Measurements from ENCODE around the gene SMPD3.

Gene SMPD3

DNA sequence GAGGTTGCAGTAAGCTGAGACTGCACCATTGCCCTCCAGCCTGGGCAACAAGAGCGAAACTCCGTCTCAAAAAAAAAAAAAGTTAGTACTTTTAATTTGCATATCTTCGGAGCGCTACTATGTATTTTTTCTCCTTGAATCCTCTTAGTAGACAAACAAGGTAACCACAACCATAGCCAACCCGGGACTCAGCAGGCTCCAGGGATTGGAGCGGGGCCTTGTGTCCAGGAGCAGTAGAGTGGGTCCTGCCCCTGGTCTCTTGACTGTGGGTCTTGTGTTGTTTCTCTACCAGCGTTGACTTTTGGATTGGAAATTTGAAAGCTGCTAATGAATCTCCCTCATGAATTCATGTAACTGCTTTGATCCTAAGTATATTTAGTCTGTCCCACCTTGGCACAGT lies 105.2 kb downstream of the SMPD3 start:
- Histone ChIP-seq H3K9ac (ENCODE audit: low read length) (no peak overlapping the region), H3K4me3 (ENCODE audit: low read depth, low read length) (no peak overlapping the region), H3K4me1 (ENCODE audit: control insufficient read depth, insufficient read depth, low read length) (peaks cover 4% of the 10 kb centered on the region; the same call in 1 of the 2 replicates), H3K27ac (ENCODE audit: low read depth, low read length) (no peak overlapping the region), H3K9me3 (ENCODE audit: control insufficient read depth, insufficient read depth, low read depth, low read length) (no peaks in the 10 kb centered on the region), H3K27me3 (ENCODE audit: control insufficient read depth, insufficient read depth, low read length) (no peaks in the 10 kb centered on the region), H3K36me3 (ENCODE audit: control insufficient read depth, insufficient read depth, low read length) (peaks cover 83% of the 10 kb centered on the region)

GRCh38 chr16:68342620-68343019 lies 105.7 kb downstream of the SMPD3 start:
- peaks cover 4% of the 10 kb centered on the region; the same call in 1 of the 2 replicates for H3K4me1 ChIP-seq (ENCODE audit: control insufficient read depth, insufficient read depth, low read length)
- no peak overlapping the region for H3K9ac ChIP-seq (ENCODE audit: low read length)
- no peaks in the 10 kb centered on the region for H3K9me3 ChIP-seq (ENCODE audit: control insufficient read depth, insufficient read depth, low read depth, low read length)
- peaks cover 83% of the 10 kb centered on the region for H3K36me3 ChIP-seq (ENCODE audit: control insufficient read depth, insufficient read depth, low read length)
- H3K4me3 ChIP-seq (ENCODE audit: low read depth, low read length), result no peak overlapping the region
- no peaks in the 10 kb centered on the region for H3K27me3 ChIP-seq (ENCODE audit: control insufficient read depth, insufficient read depth, low read length)
- no peak overlapping the region for H3K27ac ChIP-seq (ENCODE audit: low read depth, low read length)

- H3K9ac ChIP-seq (ENCODE audit: low read length), result no peak overlapping the region
- H3K4me1 ChIP-seq (ENCODE audit: control insufficient read depth, insufficient read depth, low read length), result peaks cover 4% of the 10 kb centered on the region; the same call in 1 of the 2 replicates
- no peaks in the 10 kb centered on the region for H3K9me3 ChIP-seq (ENCODE audit: control insufficient read depth, insufficient read depth, low read depth, low read length)
- no peak overlapping the region for H3K4me3 ChIP-seq (ENCODE audit: low read depth, low read length)
- no peaks in the 10 kb centered on the region for H3K27me3 ChIP-seq (ENCODE audit: control insufficient read depth, insufficient read depth, low read length)
- peaks cover 76% of the 10 kb centered on the region for H3K36me3 ChIP-seq (ENCODE audit: control insufficient read depth, insufficient read depth, low read length)
- no peak overlapping the region for H3K27ac ChIP-seq (ENCODE audit: low read depth, low read length)
Observed at GRCh38 chr16:68339214-68339613, 109.1 kb downstream of the SMPD3 start.

GRCh38 chr16:68338326-68339119 lies 109.8 kb downstream of the SMPD3 start:
- Histone ChIP-seq H3K27me3 (ENCODE audit: control insufficient read depth, insufficient read depth, low read length) (no peaks in the 10 kb centered on the region), H3K36me3 (ENCODE audit: control insufficient read depth, insufficient read depth, low read length) (peaks cover 78% of the 10 kb centered on the region), H3K4me3 (ENCODE audit: low read depth, low read length) (no peak overlapping the region)

GRCh38 chr16:68335175-68335574 lies 113.1 kb downstream of the SMPD3 start:
- Histone ChIP-seq H3K4me3 (ENCODE audit: low read depth, low read length) (no peak overlapping the region), H3K9me3 (ENCODE audit: control insufficient read depth, insufficient read depth, low read depth, low read length) (no peaks in the 10 kb centered on the region), H3K9ac (ENCODE audit: low read length) (no peak overlapping the region), H3K36me3 (ENCODE audit: control insufficient read depth, insufficient read depth, low read length) (peaks cover 71% of the 10 kb centered on the region), H3K27ac (ENCODE audit: low read depth, low read length) (no peak overlapping the region), H3K4me1 (ENCODE audit: control insufficient read depth, insufficient read depth, low read length) (no peaks in the 10 kb centered on the region; the same call in 1 of the 2 replicates), H3K27me3 (ENCODE audit: control insufficient read depth, insufficient read depth, low read length) (no peaks in the 10 kb centered on the region)

More at GRCh38 chr16:68338326-68339119, 109.8 kb downstream of the SMPD3 start:
- Histone ChIP-seq H3K9me3 (ENCODE audit: control insufficient read depth, insufficient read depth, low read depth, low read length) (no peaks in the 10 kb centered on the region), H3K4me1 (ENCODE audit: control insufficient read depth, insufficient read depth, low read length) (peaks cover 4% of the 10 kb centered on the region; the same call in 1 of the 2 replicates), H3K27ac (ENCODE audit: low read depth, low read length) (no peak overlapping the region), H3K9ac (ENCODE audit: low read length) (no peak overlapping the region)

DNA sequence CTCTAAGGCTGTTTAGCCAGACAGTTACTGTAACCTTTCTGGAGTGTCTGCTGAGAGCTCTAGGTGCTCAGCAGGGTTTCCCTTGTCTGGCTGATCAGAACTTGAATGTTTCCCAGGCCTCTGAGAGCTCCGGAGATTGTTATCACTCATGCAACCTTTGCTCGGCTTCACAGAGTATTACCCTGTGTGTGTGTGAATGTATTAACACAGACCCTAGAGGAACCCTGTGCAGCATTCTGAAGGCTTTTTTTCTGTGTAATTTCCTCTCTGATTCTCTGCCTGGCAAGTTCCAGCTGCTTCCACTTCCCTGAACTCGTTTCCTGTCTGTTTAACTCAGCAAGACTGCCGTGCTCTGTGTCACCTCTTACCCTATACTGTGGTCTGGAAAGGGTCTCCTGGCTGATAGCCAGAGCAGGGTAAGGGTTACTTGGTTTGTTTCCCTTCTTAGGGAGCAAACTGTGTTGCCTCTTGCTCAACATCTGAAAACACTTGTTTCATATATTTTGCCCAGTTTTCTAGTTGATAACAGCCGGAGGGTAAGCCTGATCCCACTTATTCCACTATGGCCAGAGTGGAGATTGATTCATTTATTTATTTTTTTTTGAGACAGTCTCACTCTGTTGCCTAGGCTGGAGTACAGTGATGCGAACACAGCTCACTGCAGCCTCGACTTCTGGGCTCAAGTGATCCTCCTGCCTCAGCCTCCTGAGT lies 115.7 kb downstream of the SMPD3 start:
- H3K27ac ChIP-seq (ENCODE audit: low read depth, low read length), result no peak overlapping the region

DNA sequence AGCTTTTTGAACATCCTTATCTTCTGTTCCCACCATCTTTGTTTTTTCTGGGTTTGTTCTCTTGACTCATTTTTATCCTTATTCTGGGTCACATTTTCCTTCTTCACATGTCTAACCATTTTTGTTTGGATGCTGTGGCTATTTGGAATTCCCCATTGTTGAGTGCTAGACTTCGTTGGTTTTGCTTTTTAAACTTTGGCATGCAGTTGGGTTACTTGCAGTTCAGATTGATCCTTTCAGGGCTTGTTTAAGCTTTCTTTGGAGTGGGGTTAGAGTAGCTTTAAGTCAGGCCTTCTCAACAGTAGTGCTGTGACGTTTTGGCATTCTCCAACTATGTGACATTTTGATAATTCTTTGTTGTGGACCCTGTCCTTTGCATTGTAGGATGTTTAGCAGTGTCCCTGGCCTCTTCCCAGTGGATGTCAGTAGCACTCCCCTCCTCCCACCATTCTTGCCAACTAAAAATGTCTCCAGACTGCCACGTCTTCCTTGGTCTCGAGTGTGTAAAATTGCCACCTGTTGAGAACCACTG lies 116.4 kb downstream of the SMPD3 start:
- no peak overlapping the region for H3K27ac ChIP-seq (ENCODE audit: low read depth, low read length)
- no peaks in the 10 kb centered on the region; the same call in 1 of the 2 replicates for H3K4me1 ChIP-seq (ENCODE audit: control insufficient read depth, insufficient read depth, low read length)
- H3K9me3 ChIP-seq (ENCODE audit: control insufficient read depth, insufficient read depth, low read depth, low read length), result no peaks in the 10 kb centered on the region
- H3K36me3 ChIP-seq (ENCODE audit: control insufficient read depth, insufficient read depth, low read length), result peaks cover 52% of the 10 kb centered on the region
- H3K4me3 ChIP-seq (ENCODE audit: low read depth, low read length), result no peak overlapping the region
- H3K27me3 ChIP-seq (ENCODE audit: control insufficient read depth, insufficient read depth, low read length), result no peaks in the 10 kb centered on the region
- no peak overlapping the region for H3K9ac ChIP-seq (ENCODE audit: low read length)

More for the DNA sequence above, 115.7 kb downstream of the SMPD3 start:
- Histone ChIP-seq H3K4me3 (ENCODE audit: low read depth, low read length) (no peak overlapping the region), H3K9me3 (ENCODE audit: control insufficient read depth, insufficient read depth, low read depth, low read length) (no peaks in the 10 kb centered on the region), H3K27me3 (ENCODE audit: control insufficient read depth, insufficient read depth, low read length) (no peaks in the 10 kb centered on the region), H3K9ac (ENCODE audit: low read length) (no peak overlapping the region), H3K4me1 (ENCODE audit: control insufficient read depth, insufficient read depth, low read length) (no peaks in the 10 kb centered on the region; the same call in 1 of the 2 replicates), H3K36me3 (ENCODE audit: control insufficient read depth, insufficient read depth, low read length) (peaks cover 55% of the 10 kb centered on the region)

GRCh38 chr16:68328860-68329390 lies 119.4 kb downstream of the SMPD3 start:
- Histone ChIP-seq H3K27ac (ENCODE audit: low read depth, low read length) (no peak overlapping the region), H3K9ac (ENCODE audit: low read length) (no peak overlapping the region), H3K27me3 (ENCODE audit: control insufficient read depth, insufficient read depth, low read length) (no peaks in the 10 kb centered on the region), H3K4me1 (ENCODE audit: control insufficient read depth, insufficient read depth, low read length) (no peaks in the 10 kb centered on the region; the same call in 1 of the 2 replicates), H3K36me3 (ENCODE audit: control insufficient read depth, insufficient read depth, low read length) (peaks cover 58% of the 10 kb centered on the region), H3K4me3 (ENCODE audit: low read depth, low read length) (no peak overlapping the region), H3K9me3 (ENCODE audit: control insufficient read depth, insufficient read depth, low read depth, low read length) (no peaks in the 10 kb centered on the region)

GRCh38 chr16:68328151-68328859 lies 120.0 kb downstream of the SMPD3 start:
- no peak overlapping the region for H3K27ac ChIP-seq (ENCODE audit: low read depth, low read length)
- no peaks in the 10 kb centered on the region for H3K27me3 ChIP-seq (ENCODE audit: control insufficient read depth, insufficient read depth, low read length)
- no peak overlapping the region for H3K9ac ChIP-seq (ENCODE audit: low read length)
- no peaks in the 10 kb centered on the region; the same call in 1 of the 2 replicates for H3K4me1 ChIP-seq (ENCODE audit: control insufficient read depth, insufficient read depth, low read length)
- no peaks in the 10 kb centered on the region for H3K9me3 ChIP-seq (ENCODE audit: control insufficient read depth, insufficient read depth, low read depth, low read length)
- no peak overlapping the region for H3K4me3 ChIP-seq (ENCODE audit: low read depth, low read length)
- H3K36me3 ChIP-seq (ENCODE audit: control insufficient read depth, insufficient read depth, low read length), result peaks cover 62% of the 10 kb centered on the region

DNA sequence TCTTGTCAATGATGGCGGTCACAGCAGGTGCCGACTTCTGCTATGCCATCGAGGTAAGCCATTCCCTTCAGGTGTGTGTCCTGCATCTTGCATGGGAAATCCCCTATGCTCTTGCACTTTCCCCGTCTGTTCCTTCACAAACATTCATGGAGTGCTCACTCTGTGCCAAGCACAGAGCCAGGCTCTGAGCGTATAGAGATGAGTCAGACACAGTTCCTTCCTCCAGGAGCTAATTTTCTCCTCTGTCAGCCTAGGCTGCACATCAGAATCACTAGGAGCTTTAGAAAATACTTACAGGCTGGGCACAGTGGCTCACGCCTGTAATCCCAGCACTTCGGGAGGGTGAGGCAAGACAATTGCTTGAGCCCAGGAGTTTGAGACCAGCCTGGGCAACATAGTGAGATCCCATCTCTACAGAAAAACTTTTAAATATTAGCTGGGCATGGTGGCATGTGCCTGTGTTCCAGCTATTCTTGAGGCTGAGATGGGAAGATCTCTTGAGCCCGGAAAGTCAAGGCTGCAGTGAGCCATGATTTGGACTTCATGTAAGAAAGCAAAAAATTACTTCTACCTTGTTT lies 123.4 kb downstream of the SMPD3 start:
- Histone ChIP-seq H3K27ac (ENCODE audit: low read depth, low read length) (no peak overlapping the region), H3K4me1 (ENCODE audit: control insufficient read depth, insufficient read depth, low read length) (no peaks in the 10 kb centered on the region), H3K9me3 (ENCODE audit: control insufficient read depth, insufficient read depth, low read depth, low read length) (no peaks in the 10 kb centered on the region), H3K36me3 (ENCODE audit: control insufficient read depth, insufficient read depth, low read length) (peaks cover 64% of the 10 kb centered on the region), H3K9ac (ENCODE audit: low read length) (no peak overlapping the region), H3K27me3 (ENCODE audit: control insufficient read depth, insufficient read depth, low read length) (no peaks in the 10 kb centered on the region), H3K4me3 (ENCODE audit: low read depth, low read length) (no peak overlapping the region)

Measured in HUES6 (cell line).